PC-3 (cell line): ENCODE results near the gene ECEL1. TPM values are rescaled to one million over a fixed set of nuclear protein-coding genes. Genes with fewer than 3 reads are reported as not detected.

Experiments
- ATAC-seq: fragments of 200-7000 bp; cut with Tn5 transposase; 2 replicates; pipeline ENCODE4 v1.9.1; 2020; ENCODE audit warnings: mild to moderate bottlenecking, moderate library complexity
- BruUV-seq: library from RNA; stranded (reverse); fragments of 400-500 nt; replicated peaks from 2 replicates; lab custom pipeline; 2021; lab: Mats Ljungman, UMichigan
- CTCF ChIA-PET: fragments of 300-600 bp; sonication (Branson Sonifier 250); formaldehyde crosslinking; loops from one replicate; lab custom pipeline; 2022; ENCODE audit warnings: antibody characterized with exemption; lab: Charles Lee
- POLR2A ChIA-PET: fragments of 300-600 bp; sonication (Branson Sonifier 250); formaldehyde crosslinking; loops from one replicate; lab custom pipeline; 2022; ENCODE audit warnings: antibody characterized with exemption; ENCODE audit not compliant: unreplicated experiment; lab: Charles Lee
- DNase-seq: peaks from one replicate; pipeline ENCODE4 v3.0.0-alpha.2; 2015
- H2AFZ ChIP-seq: fragments of 300-600 bp; sonication (generic); 2 replicates; pipeline ENCODE4 v1.6.0; 2016; ENCODE audit warnings: antibody characterized with exemption, low read length
- H3F3A ChIP-seq: fragments of 300-600 bp; sonication (generic); one replicate; pipeline ENCODE4 v1.6.0; 2017; ENCODE audit warnings: antibody characterized with exemption, low read length, control low read depth, mild to moderate bottlenecking; ENCODE audit not compliant: unreplicated experiment
- H3K27ac ChIP-seq: fragments of 300-600 bp; sonication (generic); 2 replicates; pipeline ENCODE4 v1.5.1; 2016; ENCODE audit warnings: mild to moderate bottlenecking, low read length
- H3K27me3 ChIP-seq: fragments of 300-600 bp; sonication (generic); 2 replicates; pipeline ENCODE4 v1.6.1; 2016; ENCODE audit warnings: low read length, mixed read lengths
- H3K36me3 ChIP-seq: fragments of 300-600 bp; sonication (generic); 2 replicates; pipeline ENCODE4 v1.6.1; 2016; ENCODE audit warnings: low read depth, mixed run types, low read length, mixed read lengths
- H3K4me1 ChIP-seq: fragments of 300-600 bp; sonication (generic); 2 replicates; pipeline ENCODE4 v1.5.1; 2016; ENCODE audit warnings: low read length; ENCODE audit not compliant: insufficient read depth
- H3K4me2 ChIP-seq: fragments of 300-600 bp; sonication (generic); 2 replicates; pipeline ENCODE4 v1.6.0; 2016; ENCODE audit warnings: low read length
- H3K4me3 ChIP-seq: fragments of 300-600 bp; sonication (generic); 2 replicates; pipeline ENCODE4 v1.5.1; 2016; ENCODE audit warnings: mild to moderate bottlenecking, low read length, mixed read lengths
- H3K79me2 ChIP-seq: fragments of 300-600 bp; sonication (generic); 2 replicates; pipeline ENCODE4 v1.6.1; 2017; ENCODE audit warnings: low read length, mixed read lengths
- H3K9ac ChIP-seq: fragments of 300-600 bp; sonication (generic); 2 replicates; pipeline ENCODE4 v1.6.0; 2016; ENCODE audit warnings: mild to moderate bottlenecking, low read length
- H3K9me2 ChIP-seq: fragments of 300-600 bp; sonication (generic); replicated peaks from 2 replicates; pipeline ENCODE4 v1.6.1; 2016; ENCODE audit warnings: mixed run types, low read length, mixed read lengths
- H3K9me3 ChIP-seq: fragments of 300-600 bp; sonication (generic); 2 replicates; pipeline ENCODE4 v1.6.1; 2016; ENCODE audit warnings: low read length, mixed read lengths
- H4K20me1 ChIP-seq: fragments of 300-600 bp; sonication (generic); 2 replicates; pipeline ENCODE4 v1.6.1; 2016; ENCODE audit warnings: low read length, mixed read lengths
- EZH2 ChIP-seq: fragments of 300-600 bp; sonication (generic); IDR thresholded peaks from one replicate; pipeline ENCODE4 v1.6.1; 2017; ENCODE audit warnings: antibody characterized with exemption, mild to moderate bottlenecking, low read length; ENCODE audit not compliant: unreplicated experiment
- EZH2phosphoT487 ChIP-seq: fragments of 300-600 bp; sonication (generic); IDR thresholded peaks from 2 replicates; pipeline ENCODE4 v1.6.1; 2018; ENCODE audit warnings: mild to moderate bottlenecking, antibody characterized with exemption, low read length, borderline replicate concordance
- intact Hi-C: fragments of 100-400 bp; cut with micrococcal nuclease; formaldehyde crosslinking; loops from 2 replicates; pipeline ENCODE4 v1.9.0; 2023
- total RNA-seq: library from RNA; depleted of rRNA; stranded (reverse); fragments of >200 nt; gene quantifications from 2 replicates; pipeline ENCODE4 v1.2.3, GENCODE V29; 2014
- TF ChIP-seq, protein P1 (sequence below): fragments of 300-600 bp; sonication (generic); conservative IDR thresholded peaks from 2 replicates; pipeline ENCODE4 v1.5.1; 2017; ENCODE audit warnings: antibody characterized with exemption, low read depth, mild to moderate bottlenecking, low read length

The ECEL1 gene
- total RNA-seq, 1 experiment from 2014 or later = not detected

DNA sequence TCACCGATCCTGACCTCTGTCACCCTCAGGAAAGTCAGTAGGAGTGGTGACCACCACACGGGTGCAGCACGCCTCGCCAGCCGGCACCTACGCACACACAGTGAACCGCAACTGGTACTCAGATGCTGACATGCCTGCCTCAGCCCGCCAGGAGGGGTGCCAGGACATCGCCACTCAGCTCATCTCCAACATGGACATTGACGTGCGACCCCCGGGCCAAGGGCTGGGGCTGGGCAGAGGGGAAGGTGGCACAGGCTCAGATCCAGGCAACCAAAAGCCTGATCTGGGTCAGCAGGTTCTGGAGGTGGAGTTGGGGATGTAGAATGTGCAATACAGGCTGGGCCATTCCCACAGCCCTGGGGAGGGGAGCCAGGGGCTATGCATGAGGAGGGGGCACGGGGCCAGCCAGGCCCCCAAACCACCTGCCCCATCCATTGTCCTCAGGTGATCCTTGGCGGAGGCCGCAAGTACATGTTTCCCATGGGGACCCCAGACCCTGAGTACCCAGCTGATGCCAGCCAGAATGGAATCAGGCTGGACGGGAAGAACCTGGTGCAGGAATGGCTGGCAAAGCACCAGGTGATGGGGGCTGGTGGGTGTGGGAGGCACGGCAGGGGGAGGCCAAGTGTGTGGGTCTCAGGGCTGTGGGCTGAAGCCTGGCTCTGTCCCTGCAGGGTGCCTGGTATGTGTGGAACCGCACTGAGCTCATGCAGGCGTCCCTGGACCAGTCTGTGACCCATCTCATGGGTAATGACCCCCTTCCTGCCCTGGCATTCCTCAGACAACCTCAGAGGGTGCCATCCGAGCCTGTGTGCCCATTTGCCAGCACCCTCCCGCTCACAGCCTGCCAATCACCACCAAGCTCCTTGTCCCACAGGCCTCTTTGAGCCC, 30.3 kb downstream of the ECEL1 start:
- peaks cover 4% of the 10 kb centered on the region; the same call in 1 of the 2 replicates for H3K27me3 ChIP-seq
- H3K9me3 ChIP-seq = no peaks in the 10 kb centered on the region
- H4K20me1 ChIP-seq = no peaks in the 10 kb centered on the region
- intact Hi-C loops = no loop called here
- no peak overlapping the region for H2AFZ ChIP-seq
- H3K79me2 ChIP-seq = no peaks in the 10 kb centered on the region
- no peaks in the 10 kb centered on the region for H3K9me2 ChIP-seq
- H3F3A ChIP-seq = no peaks in the 10 kb centered on the region
- no peak overlapping the region for H3K4me2 ChIP-seq
- BruUV-seq = no TSS peak
- ChIA-PET CTCF (no interaction called here), POLR2A (no interaction called here)
- no peaks in the 10 kb centered on the region for H3K4me1 ChIP-seq
- H3K27ac ChIP-seq = no peak overlapping the region
- ATAC-seq = no peak
- no peak for DNase-seq
- no peaks in the 10 kb centered on the region for H3K36me3 ChIP-seq
- no peak overlapping the region for H3K9ac ChIP-seq
- no peak overlapping the region for H3K4me3 ChIP-seq
- TF ChIP-seq EZH2phosphoT487 (no peak), EZH2 (no peak)
- TF ChIP-seq, protein P1, sequence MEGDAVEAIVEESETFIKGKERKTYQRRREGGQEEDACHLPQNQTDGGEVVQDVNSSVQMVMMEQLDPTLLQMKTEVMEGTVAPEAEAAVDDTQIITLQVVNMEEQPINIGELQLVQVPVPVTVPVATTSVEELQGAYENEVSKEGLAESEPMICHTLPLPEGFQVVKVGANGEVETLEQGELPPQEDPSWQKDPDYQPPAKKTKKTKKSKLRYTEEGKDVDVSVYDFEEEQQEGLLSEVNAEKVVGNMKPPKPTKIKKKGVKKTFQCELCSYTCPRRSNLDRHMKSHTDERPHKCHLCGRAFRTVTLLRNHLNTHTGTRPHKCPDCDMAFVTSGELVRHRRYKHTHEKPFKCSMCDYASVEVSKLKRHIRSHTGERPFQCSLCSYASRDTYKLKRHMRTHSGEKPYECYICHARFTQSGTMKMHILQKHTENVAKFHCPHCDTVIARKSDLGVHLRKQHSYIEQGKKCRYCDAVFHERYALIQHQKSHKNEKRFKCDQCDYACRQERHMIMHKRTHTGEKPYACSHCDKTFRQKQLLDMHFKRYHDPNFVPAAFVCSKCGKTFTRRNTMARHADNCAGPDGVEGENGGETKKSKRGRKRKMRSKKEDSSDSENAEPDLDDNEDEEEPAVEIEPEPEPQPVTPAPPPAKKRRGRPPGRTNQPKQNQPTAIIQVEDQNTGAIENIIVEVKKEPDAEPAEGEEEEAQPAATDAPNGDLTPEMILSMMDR = no peak

DNA sequence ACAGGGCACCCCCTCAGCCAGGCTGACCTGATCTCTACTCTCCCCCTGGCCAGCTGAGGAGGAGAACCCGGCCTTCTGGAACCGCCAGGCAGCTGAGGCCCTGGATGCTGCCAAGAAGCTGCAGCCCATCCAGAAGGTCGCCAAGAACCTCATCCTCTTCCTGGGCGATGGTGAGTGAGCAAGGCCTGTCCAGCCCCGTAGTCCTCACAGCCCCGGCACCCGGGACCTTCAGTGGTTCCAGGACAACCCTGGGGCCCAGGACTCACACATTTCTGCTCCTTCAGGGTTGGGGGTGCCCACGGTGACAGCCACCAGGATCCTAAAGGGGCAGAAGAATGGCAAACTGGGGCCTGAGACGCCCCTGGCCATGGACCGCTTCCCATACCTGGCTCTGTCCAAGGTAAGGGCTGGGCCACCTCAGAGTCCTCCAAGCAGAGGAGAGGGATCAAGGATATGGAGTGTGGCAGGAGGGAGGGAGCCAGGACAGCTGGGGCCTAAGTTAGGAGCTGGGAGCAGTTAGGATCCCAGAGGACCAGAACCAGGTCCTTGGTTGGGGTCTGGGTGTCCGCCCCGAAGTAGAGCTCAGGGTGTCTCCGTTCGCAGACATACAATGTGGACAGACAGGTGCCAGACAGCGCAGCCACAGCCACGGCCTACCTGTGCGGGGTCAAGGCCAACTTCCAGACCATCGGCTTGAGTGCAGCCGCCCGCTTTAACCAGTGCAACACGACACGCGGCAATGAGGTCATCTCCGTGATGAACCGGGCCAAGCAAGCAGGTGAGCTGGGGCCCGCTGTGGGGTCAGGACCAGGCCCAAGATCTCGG, 31.1 kb downstream of the ECEL1 start:
- H4K20me1 ChIP-seq = no peaks in the 10 kb centered on the region
- H3K9me2 ChIP-seq = no peaks in the 10 kb centered on the region
- no peaks in the 10 kb centered on the region for H3K4me1 ChIP-seq
- no peaks in the 10 kb centered on the region for H3K79me2 ChIP-seq
- BruUV-seq = no TSS peak
- no peak overlapping the region for H3K27ac ChIP-seq
- no peak overlapping the region for H2AFZ ChIP-seq
- no peak overlapping the region for H3K4me2 ChIP-seq
- no peaks in the 10 kb centered on the region for H3K9me3 ChIP-seq
- CTCF ChIA-PET = no interaction called here
- H3K9ac ChIP-seq = no peak overlapping the region
- no peak for ATAC-seq
- 0 out of 2 replicates have a peak, but pooled peaks cover 4% of the 10 kb centered on the region for H3K27me3 ChIP-seq
- H3K4me3 ChIP-seq = no peak overlapping the region
- no peak for DNase-seq
- no peaks in the 10 kb centered on the region for H3F3A ChIP-seq
- H3K36me3 ChIP-seq = no peaks in the 10 kb centered on the region
- POLR2A ChIA-PET = no interaction called here
- TF ChIP-seq, protein P1 = no peak
- TF ChIP-seq EZH2phosphoT487 = no peak
- no peak for TF ChIP-seq EZH2
- intact Hi-C loops = no loop called here
